Sigmoid colon (tissue), 7 donors: ENCODE data around the gene DNAAF1. TPM values are rescaled to one million over a fixed set of nuclear protein-coding genes. Genes with fewer than 3 reads are reported as not detected.
"Not testable (repeated sequence)": the region's sequence is repeated elsewhere in the genome, so short reads cannot be mapped to it uniquely, and the experiment has no call there.

Source experiments
- DNase-seq: peaks from one replicate; pipeline ENCODE4 v3.0.0-alpha.2; 2019
- H3K27ac ChIP-seq, 4 donors: fragments of 200-600 bp; sonication (generic); one replicate each; pipeline ENCODE4 v1.5.1; 2016 to 2019; ENCODE audit warnings: mild to moderate bottlenecking in 1 of 4
- H3K27me3 ChIP-seq, 3 donors: fragments of 200-600 bp; sonication (generic); one replicate each; pipeline ENCODE4 v1.5.1; 2019; ENCODE audit warnings: mild to moderate bottlenecking in 1 of 3
- H3K36me3 ChIP-seq, 4 donors: fragments of 200-600 bp; sonication (generic); one replicate each; pipeline ENCODE4 v1.5.1; 2016 to 2019
- H3K4me1 ChIP-seq, 4 donors: fragments of 200-600 bp; sonication (generic); one replicate each; pipeline ENCODE4 v1.5.1; 2017 to 2019
- H3K4me3 ChIP-seq, 4 donors: fragments of 200-600 bp; sonication (generic); one replicate each; pipeline ENCODE4 v1.5.1; 2017 to 2019; ENCODE audit warnings: mild to moderate bottlenecking in 2 of 4, moderate library complexity in 1 of 4
- H3K9me3 ChIP-seq, 4 donors: fragments of 200-600 bp in 3 of 4; sonication (generic) in 3 of 4; one replicate each; pipeline versions ENCODE4 v1.5.1 to v1.6.1; 2013 to 2019
- CTCF ChIP-seq, 4 experiments: fragments of 450-650 bp in 3 of 4; fragments of 200-600 bp in 1 of 4; IDR thresholded peaks; one replicate each; pipeline ENCODE4 v1.5.1; 2016 to 2019; ENCODE audit warnings: antibody characterized with exemption in 4 of 4, mild to moderate bottlenecking in 3 of 4, moderate library complexity in 2 of 4
- EP300 ChIP-seq, 4 donors: sonication (generic); formaldehyde crosslinking; IDR thresholded peaks; one replicate each; pipeline ENCODE4 v1.6.1; 2017; ENCODE audit warnings: antibody characterized with exemption in 4 of 4
- POLR2A ChIP-seq, 2 donors: fragments of 450-650 bp; IDR thresholded peaks; one replicate each; pipeline ENCODE4 v1.6.1; 2016; ENCODE audit warnings: antibody characterized with exemption in 2 of 2, mild to moderate bottlenecking in 2 of 2, moderate library complexity in 2 of 2
- POLR2AphosphoS5 ChIP-seq, 4 donors: sonication (generic); formaldehyde crosslinking; IDR thresholded peaks; one replicate each; pipeline ENCODE4 v1.6.1; 2017; ENCODE audit warnings: antibody characterized with exemption in 4 of 4
- WGBS, 2 donors: extraction: QIAGEN DNeasy Blood & Tissue Kit; methylation state at CpG; one replicate each; pipeline ENCODE4 v1.1.7; 2013; 5-methylcytosine and 5-hydroxymethylcytosine counted together
- intact Hi-C: fragments of 100-400 bp; cut with DNase I; formaldehyde crosslinking; loops from one replicate; pipeline ENCODE4 v1.15.1; 2023
- polyA plus RNA-seq, 3 donors: library from polyadenylated mRNA; stranded (reverse); fragments of 200-250 nt; gene quantifications; one replicate each; pipeline ENCODE4 v1.2.3, GENCODE V29; 2013
- total RNA-seq, 4 donors: library from RNA; depleted of rRNA; stranded (reverse); fragments of >200 nt; gene quantifications; one replicate each; pipeline ENCODE4 v1.1.0, GENCODE V29; 2016
- donor health status: healthy with polysubstance abuse.
- donor health status: Bipolar disorder and iron deficiency.
- donor health status: healthy.

DNAAF1 gene
- total and polyA plus RNA-seq, 7 donors = 0.15 to 0.36 TPM; not detected in 5

- H3K36me3 ChIP-seq = no peaks in the 10 kb centered on the region
- intact Hi-C loops = no loop called here
- 88% methylated on average over 5 of the region's 5 CpGs for WGBS, 2 donors
- no peaks in the 10 kb centered on the region for H3K9me3 ChIP-seq
- no peaks in the 10 kb centered on the region for H3K27me3 ChIP-seq
- H3K27ac ChIP-seq = no peak overlapping the region
- no peaks in the 10 kb centered on the region for H3K4me1 ChIP-seq
- H3K4me3 ChIP-seq = no peak overlapping the region
- TF ChIP-seq EP300 (IDR thresholded peaks at IDR 0.05) (no peak), CTCF (IDR thresholded peaks at IDR 0.05) (no peak), POLR2AphosphoS5 (IDR thresholded peaks at IDR 0.05) (no peak), POLR2A (IDR thresholded peaks at IDR 0.05) (no peak)
- DNase-seq = no peak
Observed at GRCh38 chr16:84215531-84215930, 70.4 kb downstream of the DNAAF1 start.

GRCh38 chr16:84216144-84216543 is 71.0 kb downstream of the DNAAF1 start:
- H3K4me1 ChIP-seq, H3K9me3 ChIP-seq, DNase-seq, H3K36me3 ChIP-seq, intact Hi-C loops, H3K4me3 ChIP-seq, H3K27ac ChIP-seq, H3K27me3 ChIP-seq: not testable (repeated sequence)
- 90 to 92% methylated on average over 3 of the region's 3 CpGs for WGBS, 2 donors

- no peak overlapping the region for H3K27ac ChIP-seq
- H3K4me1 ChIP-seq = no peaks in the 10 kb centered on the region
- intact Hi-C loops = no loop called here
- DNase-seq = no peak
- H3K36me3 ChIP-seq = no peaks in the 10 kb centered on the region
- H3K9me3 ChIP-seq = no peaks in the 10 kb centered on the region
- no peaks in the 10 kb centered on the region for H3K27me3 ChIP-seq
- H3K4me3 ChIP-seq = no peak overlapping the region
- 85 to 86% methylated on average over 17 of the region's 17 CpGs for WGBS, 2 donors
- no peak for TF ChIP-seq CTCF (IDR thresholded peaks at IDR 0.05)
- no peak for TF ChIP-seq POLR2AphosphoS5 (IDR thresholded peaks at IDR 0.05)
- TF ChIP-seq EP300 (IDR thresholded peaks at IDR 0.05) = no peak
- no peak for TF ChIP-seq POLR2A (IDR thresholded peaks at IDR 0.05)
Observed at GRCh38 chr16:84218176-84218823, 73.2 kb downstream of the DNAAF1 start.

- TF ChIP-seq POLR2AphosphoS5 (IDR thresholded peaks at IDR 0.05) = no peak
- TF ChIP-seq POLR2A (IDR thresholded peaks at IDR 0.05) = no peak
- TF ChIP-seq EP300 (IDR thresholded peaks at IDR 0.05) = no peak
- no peak for TF ChIP-seq CTCF (IDR thresholded peaks at IDR 0.05)
- H3K4me3 ChIP-seq = no peak overlapping the region
- no peaks in the 10 kb centered on the region for H3K4me1 ChIP-seq
- H3K27ac ChIP-seq = no peak overlapping the region
- no peaks in the 10 kb centered on the region for H3K27me3 ChIP-seq
- WGBS, 2 donors = 74 to 80% methylated on average over 6 of the region's 6 CpGs
- intact Hi-C loops = no loop called here
- H3K36me3 ChIP-seq = no peaks in the 10 kb centered on the region
- DNase-seq = no peak
- no peaks in the 10 kb centered on the region for H3K9me3 ChIP-seq
Observed at GRCh38 chr16:84218956-84219355, 73.8 kb downstream of the DNAAF1 start.

GRCh38 chr16:84220851-84221250 is 75.7 kb downstream of the DNAAF1 start:
- intact Hi-C loops = no loop called here
- Histone ChIP-seq H3K4me3 (no peak overlapping the region), H3K4me1 (no peaks in the 10 kb centered on the region), H3K36me3 (no peaks in the 10 kb centered on the region), H3K27ac (no peak overlapping the region), H3K27me3 (no peaks in the 10 kb centered on the region), H3K9me3 (no peaks in the 10 kb centered on the region)
- 89 to 92% methylated on average over 1 of the region's 1 CpG for WGBS, 2 donors
- DNase-seq = no peak
- TF ChIP-seq POLR2AphosphoS5 (IDR thresholded peaks at IDR 0.05) (no peak), EP300 (IDR thresholded peaks at IDR 0.05) (no peak)

- Histone ChIP-seq H3K27me3 (no peaks in the 10 kb centered on the region), H3K9me3 (no peaks in the 10 kb centered on the region), H3K36me3 (no peaks in the 10 kb centered on the region), H3K4me1 (peaks cover 0 to 9% (median 9%) of the 10 kb centered on the region in 4 donors), H3K4me3 (no peak overlapping the region), H3K27ac (no peak overlapping the region)
- 84% methylated on average over 4 of the region's 4 CpGs for WGBS, 2 donors
- intact Hi-C loops = no loop called here
- no peak for TF ChIP-seq CTCF (IDR thresholded peaks at IDR 0.05)
- TF ChIP-seq POLR2A (IDR thresholded peaks at IDR 0.05) = no peak
- TF ChIP-seq POLR2AphosphoS5 (IDR thresholded peaks at IDR 0.05) = no peak
- TF ChIP-seq EP300 (IDR thresholded peaks at IDR 0.05) = no peak
- no peak for DNase-seq
Observed at GRCh38 chr16:84223456-84223855, 78.3 kb downstream of the DNAAF1 start.
